ENCODE measurements around the gene DNM3. TPM values are rescaled to one million over a fixed set of nuclear protein-coding genes. Genes with fewer than 3 reads are reported as not detected.

The DNM3 gene
- polyA plus RNA-seq, 1 of the 3 experiments (the other 2 are of a cell fraction), result 0.43 TPM

GRCh38 chr1:171800342-171800741 is 41.0 kb upstream of the DNM3 start:
- no peak overlapping the region for H3K4me2 ChIP-seq
- H2AFZ ChIP-seq (ENCODE audit: low read depth), result no peak overlapping the region
- no peaks in the 10 kb centered on the region for H3K9me3 ChIP-seq
- ChIA-PET CTCF (interaction anchor here (0.7 to 17.4 kb wide), 25 partner anchors 10 to 917 kb away, joined by 3 to 413 read pairs (median 5); partner anchors contain the start of genes DNM3, METTL13 and VAMP4), POLR2A (no interaction called here)
- peaks cover 1% of the 10 kb centered on the region; the same call in 1 of the 2 replicates for H3K79me2 ChIP-seq (ENCODE audit: insufficient read depth)
- H3K4me1 ChIP-seq (ENCODE audit: control insufficient read depth in 1 of 2, insufficient read depth in 2 of 2, low read depth in 1 of 2, low read length in 1 of 2), result no peaks in the 10 kb centered on the region
- WGBS (ENCODE audit: low lambda C conversion rate), result 98% methylated on average over 3 of the region's 3 CpGs
- DNase-seq, result no peak
- no peak overlapping the region for H3K27ac ChIP-seq (ENCODE audit: low read depth in 2 of 2, low read length in 1 of 2)
- no peaks in the 10 kb centered on the region for H3K9me2 ChIP-seq
- no peak overlapping the region for H3K4me3 ChIP-seq (ENCODE audit: low read depth in 2 of 2, low read length in 1 of 2)
- H3K9ac ChIP-seq, result no peak overlapping the region
- peaks cover 13 to 26% of the 10 kb centered on the region in 2 experiments for H3K36me3 ChIP-seq (replicated peaks in 1 of 2; ENCODE audit: control insufficient read depth in 1 of 2, insufficient read depth in 2 of 2, low read length in 1 of 2)
- H3K27me3 ChIP-seq (ENCODE audit: insufficient read depth), result no peaks in the 10 kb centered on the region
- no peaks in the 10 kb centered on the region for H3F3A ChIP-seq (replicated peaks; ENCODE audit: insufficient read depth)
- TF ChIP-seq MEF2A (IDR thresholded peaks at IDR 0.05; ENCODE audit: borderline replicate concordance, low read depth) (no peak), MAX (IDR thresholded peaks at IDR 0.05; ENCODE audit: low read depth) (no peak), NFIC (IDR thresholded peaks at IDR 0.05; ENCODE audit: borderline replicate concordance) (no peak), ZBTB33 (IDR thresholded peaks at IDR 0.05; ENCODE audit: borderline replicate concordance, low read depth) (no peak), RCOR1 (IDR thresholded peaks at IDR 0.05; ENCODE audit: low read length) (no peak), TCF12 (IDR thresholded peaks at IDR 0.05) (no peak), RAD21 (IDR thresholded peaks at IDR 0.05; ENCODE audit: low read length) (no peak), RFX5 (IDR thresholded peaks at IDR 0.05; ENCODE audit: low read length) (no peak), TEAD4 (IDR thresholded peaks at IDR 0.05; ENCODE audit: borderline replicate concordance, insufficient read depth) (no peak), FOXJ3 (CRISPR knock-in tag; IDR thresholded peaks at IDR 0.05) (no peak), JUND (IDR thresholded peaks at IDR 0.05) (no peak), SMC3 (IDR thresholded peaks at IDR 0.05; ENCODE audit: low read depth, low read length) (no peak), PBX3 (IDR thresholded peaks at IDR 0.05) (no peak), USF2 (IDR thresholded peaks at IDR 0.05; ENCODE audit: borderline replicate concordance, low read depth, low read length) (no peak), POLR2AphosphoS5 (IDR thresholded peaks at IDR 0.05; ENCODE audit: low read depth, low read length) (no peak), YY1 (IDR thresholded peaks at IDR 0.05; ENCODE audit: low read depth) (no peak), EP300 (IDR thresholded peaks at IDR 0.05; ENCODE audit: borderline replicate concordance in 1 of 2, low read depth in 1 of 2, low read length in 1 of 2) (no peak), TAF1 (IDR thresholded peaks at IDR 0.05; ENCODE audit: borderline replicate concordance, low read depth, low read length) (no peak)
- H4K20me1 ChIP-seq (ENCODE audit: insufficient read depth), result no peaks in the 10 kb centered on the region
